ENCODE measurements around the gene UGCG.
"Not testable (repeated sequence)": the region's sequence is repeated elsewhere in the genome, so short reads cannot be mapped to it uniquely, and the experiment has no call there.

Gene UGCG

DNA sequence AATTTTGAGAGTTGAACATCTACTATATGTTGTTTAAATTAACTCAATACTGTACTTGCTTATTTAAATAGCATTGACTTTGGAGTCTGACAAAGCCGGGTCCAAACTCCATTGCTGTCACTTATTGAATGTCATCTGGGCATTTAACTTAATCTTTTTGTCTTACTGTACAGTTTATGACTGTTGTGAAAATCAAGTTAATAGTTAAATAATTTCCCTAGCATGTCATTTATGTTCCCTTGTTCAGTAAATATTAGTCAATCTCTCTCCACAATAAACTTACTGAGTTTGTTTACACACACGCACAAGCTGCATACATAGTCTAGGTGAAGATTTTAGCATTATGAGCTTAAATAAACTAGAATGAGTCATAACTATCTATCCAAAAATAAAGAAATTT lies 6.3 kb upstream of the UGCG start:
- in situ Hi-C loops (cut with MboI; ENCODE audit: low sequenced_read_pairs), result no loop called here

- in situ Hi-C loops (cut with MboI; ENCODE audit: low sequenced_read_pairs), result not testable (repeated sequence)
Observed at GRCh38 chr9:111890867-111891266, 5.7 kb upstream of the UGCG start.

DNA sequence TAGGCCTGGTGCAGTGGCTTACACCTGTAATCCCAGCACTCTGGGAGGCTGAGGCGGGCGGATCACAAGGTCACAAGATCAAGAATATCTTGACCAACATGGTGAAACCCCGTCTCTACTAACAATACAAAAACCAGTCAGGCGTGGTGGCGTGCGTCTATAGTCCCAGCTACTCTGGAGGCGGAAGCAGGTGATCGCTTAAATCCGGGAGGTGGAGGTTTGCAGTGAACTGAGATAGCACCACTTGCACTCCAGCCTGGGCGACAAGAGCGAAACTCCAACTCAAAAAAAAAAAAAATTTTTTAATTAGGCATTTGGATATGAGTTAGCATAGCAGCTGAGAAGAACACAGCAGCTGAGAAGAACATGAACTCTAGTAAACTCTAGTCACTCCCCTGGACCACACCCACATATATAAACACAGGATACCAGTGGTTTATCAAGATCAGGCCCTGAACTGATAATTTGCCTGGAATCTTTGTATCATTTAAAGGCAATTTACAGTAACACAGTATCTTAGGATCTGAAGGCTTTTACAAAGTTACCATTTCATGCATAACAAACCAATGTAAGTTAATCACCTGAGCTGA lies 4.6 kb upstream of the UGCG start:
- in situ Hi-C loops (cut with MboI; ENCODE audit: low sequenced_read_pairs), result no loop called here

DNA sequence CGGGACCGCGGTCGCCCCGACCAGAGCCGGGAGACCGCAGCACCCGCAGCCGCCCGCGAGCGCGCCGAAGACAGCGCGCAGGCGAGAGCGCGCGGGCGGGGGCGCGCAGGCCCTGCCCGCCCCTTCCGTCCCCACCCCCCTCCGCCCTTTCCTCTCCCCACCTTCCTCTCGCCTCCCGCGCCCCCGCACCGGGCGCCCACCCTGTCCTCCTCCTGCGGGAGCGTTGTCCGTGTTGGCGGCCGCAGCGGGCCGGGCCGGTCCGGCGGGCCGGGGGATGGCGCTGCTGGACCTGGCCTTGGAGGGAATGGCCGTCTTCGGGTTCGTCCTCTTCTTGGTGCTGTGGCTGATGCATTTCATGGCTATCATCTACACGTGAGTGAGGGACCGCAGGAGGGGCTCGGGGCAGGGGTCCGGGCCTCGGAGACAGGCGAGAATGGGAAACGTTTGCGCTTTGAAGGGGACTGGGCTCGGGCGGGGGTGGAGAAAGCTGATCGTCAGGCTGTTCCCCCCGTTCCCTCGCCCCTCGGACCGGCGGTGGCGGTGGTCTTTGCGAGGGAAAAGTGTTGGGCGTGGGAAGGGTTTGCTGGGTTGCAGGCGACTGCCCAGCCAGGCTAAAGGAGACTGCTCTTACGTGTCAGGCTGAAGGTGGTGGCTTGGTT lies 457 bp downstream of the UGCG start:
- in situ Hi-C loops (cut with MboI; ENCODE audit: low sequenced_read_pairs), result no loop called here

GRCh38 chr9:111897601-111898137 lies 1.1 kb downstream of the UGCG start:
- in situ Hi-C loops (cut with MboI; ENCODE audit: low sequenced_read_pairs), result no loop called here

DNA sequence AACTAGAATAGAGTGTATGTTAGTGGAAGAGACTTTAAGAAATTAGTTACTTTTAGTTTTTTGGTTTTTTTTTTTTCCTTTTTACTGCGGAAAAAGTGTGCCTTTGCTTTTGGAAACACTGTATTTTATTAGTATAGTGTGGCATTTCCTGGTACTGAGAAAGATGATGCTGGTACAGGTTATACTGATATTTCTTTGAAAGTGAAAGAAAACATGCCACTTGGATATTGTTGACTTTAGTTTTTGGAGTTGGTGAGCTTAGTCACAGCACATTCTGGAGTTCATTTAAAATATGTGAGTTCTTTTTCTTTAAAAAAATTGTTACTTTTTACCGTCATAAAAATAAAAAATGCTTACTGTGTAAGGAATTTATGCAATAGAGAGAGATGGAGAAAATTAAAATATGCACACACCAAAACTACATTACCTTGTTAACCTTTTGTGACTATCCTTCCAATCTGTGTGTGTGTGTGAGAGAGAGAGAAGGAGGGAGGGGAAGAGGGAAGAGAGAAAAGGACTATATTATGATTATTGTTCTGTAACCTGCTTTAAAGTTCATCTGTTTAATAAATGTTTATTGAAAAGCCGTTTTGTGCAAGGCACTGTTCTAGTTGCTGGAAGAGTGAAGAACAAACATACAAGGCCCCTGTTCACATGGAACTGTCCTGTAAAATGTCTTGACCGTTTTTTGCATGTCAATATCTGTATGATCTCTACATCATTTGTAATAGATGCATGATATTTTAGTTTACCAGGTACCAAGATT lies 1.9 kb downstream of the UGCG start:
- in situ Hi-C loops (cut with MboI; ENCODE audit: low sequenced_read_pairs), result no loop called here

DNA sequence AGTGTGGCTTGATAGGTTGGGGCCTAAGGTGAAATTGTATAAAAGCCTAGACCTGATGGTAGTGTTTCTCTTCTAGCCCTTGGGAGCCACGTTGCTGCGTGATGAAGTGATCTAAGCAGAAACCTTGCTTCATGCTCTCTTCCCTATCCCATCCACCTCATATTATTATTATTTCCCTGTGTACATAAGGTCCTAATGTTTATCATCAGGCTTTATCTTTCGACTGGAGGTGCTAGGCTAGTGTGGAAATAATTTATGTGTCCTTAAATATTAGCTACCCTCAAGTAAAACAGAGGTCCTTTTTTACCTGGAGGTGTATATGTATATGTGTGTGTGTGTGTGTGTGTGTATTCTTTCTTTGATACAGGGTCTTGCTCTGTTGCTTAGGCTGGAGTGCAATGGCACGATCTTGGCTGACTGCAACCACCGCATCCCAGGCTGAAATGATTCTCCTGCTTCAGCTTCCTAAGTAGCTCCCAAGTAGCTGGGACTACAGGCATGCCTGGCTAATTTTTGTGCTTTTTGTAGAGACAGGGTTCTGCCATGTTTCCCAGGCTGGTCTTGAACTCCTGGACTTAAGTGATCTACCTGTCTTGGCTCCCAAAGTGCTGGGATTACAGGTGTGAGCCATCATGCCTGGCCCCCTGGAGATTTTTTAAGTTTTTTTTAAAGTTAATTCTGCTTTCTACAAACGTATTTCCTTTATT lies 3.7 kb downstream of the UGCG start:
- in situ Hi-C loops (cut with MboI; ENCODE audit: low sequenced_read_pairs), result no loop called here

GRCh38 chr9:111900858-111901612 lies 4.4 kb downstream of the UGCG start:
- in situ Hi-C loops (cut with MboI; ENCODE audit: low sequenced_read_pairs), result no loop called here

DNA sequence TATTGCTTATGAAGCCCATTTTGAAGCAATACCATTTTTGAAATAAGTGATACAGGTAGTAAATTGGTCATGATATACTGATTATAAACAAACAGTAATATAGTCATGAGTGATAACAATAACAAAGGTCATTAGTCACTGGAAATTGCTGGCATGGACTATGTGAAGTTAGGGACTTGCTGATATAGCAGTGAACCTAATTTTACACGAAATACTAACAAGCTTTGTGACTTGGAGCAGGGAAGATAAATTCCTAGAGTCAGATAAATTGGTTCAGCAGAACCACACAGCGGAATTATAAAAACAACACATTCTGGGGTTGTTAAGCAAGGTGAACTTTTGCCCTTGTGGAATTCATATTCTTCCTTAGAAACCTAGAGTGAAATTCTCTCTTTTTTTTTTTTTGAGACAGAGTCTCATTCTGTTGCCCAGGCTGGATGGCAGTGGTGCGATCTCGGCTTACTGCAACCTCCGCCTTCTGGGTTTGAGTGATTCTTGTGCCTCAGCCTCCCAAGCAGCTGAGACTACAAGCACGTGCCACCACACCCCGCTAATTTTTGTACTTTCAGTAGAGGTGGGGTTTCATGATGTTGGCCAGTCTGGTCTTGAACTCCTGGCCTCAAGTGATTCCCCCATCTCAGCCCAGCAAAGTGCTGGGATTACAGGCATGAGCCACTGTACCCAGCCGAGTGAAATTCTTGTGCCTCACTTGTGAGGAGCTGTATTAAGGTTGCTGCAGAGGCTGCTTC lies 6.0 kb downstream of the UGCG start:
- in situ Hi-C loops (cut with MboI; ENCODE audit: low sequenced_read_pairs), result no loop called here

- in situ Hi-C loops (cut with MboI; ENCODE audit: low sequenced_read_pairs), result not testable (repeated sequence)
Observed at GRCh38 chr9:111903535-111903934, 6.9 kb downstream of the UGCG start.

DNA sequence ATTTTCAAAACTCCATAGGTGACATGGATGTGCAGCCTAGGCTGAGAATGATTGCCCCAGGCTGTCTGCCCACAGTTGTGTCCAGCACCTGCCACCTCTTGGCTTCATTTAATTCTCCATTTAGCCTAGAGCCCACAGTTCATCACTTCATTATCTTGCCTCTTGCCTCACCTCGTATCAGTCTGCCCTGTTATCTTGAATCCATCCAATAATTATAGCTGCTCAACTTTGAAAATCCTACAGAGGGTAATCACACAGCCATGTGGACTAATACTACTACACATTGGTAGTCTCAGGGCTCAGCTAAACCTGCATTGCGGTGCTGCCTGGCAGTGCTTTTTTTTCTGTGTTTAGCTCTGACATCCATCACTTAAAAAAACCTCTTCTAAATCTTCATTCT lies 7.4 kb downstream of the UGCG start:
- in situ Hi-C loops (cut with MboI; ENCODE audit: low sequenced_read_pairs), result no loop called here

GRCh38 chr9:111904891-111905291 lies 8.3 kb downstream of the UGCG start:
- in situ Hi-C loops (cut with MboI; ENCODE audit: low sequenced_read_pairs), result no loop called here

DNA sequence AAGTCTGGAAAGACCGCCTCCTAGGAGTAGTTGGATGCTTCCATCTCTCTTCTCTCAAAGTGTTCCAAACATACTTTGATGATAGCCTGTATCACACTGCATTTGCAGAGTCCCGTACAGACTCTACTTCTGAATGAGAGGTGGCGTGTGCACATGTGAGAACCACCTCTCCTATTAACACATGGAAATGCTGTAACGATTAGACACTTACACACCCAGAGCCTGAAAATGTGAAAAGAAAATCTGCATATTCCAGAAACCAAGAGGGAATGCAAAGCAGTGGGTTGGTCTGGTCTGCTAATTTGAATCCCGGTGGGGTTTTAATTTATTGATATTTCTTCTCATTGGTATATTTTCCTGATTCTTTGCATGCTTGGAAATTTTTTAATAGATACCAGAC lies 10.5 kb downstream of the UGCG start:
- in situ Hi-C loops (cut with MboI; ENCODE audit: low sequenced_read_pairs), result no loop called here

GRCh38 chr9:111909444-111909843 lies 12.8 kb downstream of the UGCG start:
- in situ Hi-C loops (cut with MboI; ENCODE audit: low sequenced_read_pairs), result no loop called here

- in situ Hi-C loops (cut with MboI; ENCODE audit: low sequenced_read_pairs), result no loop called here
Observed at GRCh38 chr9:111910428-111910827, 13.8 kb downstream of the UGCG start.

DNA sequence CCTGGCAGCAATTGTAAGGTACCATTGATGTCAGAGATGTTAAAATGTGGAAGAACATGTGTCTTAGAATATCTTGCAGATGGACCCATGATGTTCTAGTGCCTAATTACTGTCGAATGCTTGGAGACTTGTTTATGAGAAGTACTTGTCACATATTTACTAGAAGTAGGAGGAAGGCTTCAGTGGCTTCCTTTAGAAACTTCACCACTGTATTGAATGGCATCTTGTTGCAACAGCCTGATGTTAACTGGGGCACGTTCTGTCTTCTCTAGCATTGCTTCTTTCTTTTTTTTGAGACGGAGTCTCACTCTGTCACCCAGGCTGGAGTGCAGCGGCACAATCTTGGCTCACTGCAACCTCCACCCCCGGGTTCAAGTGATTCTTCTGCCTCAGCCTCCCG lies 16.5 kb downstream of the UGCG start:
- in situ Hi-C loops (cut with MboI; ENCODE audit: low sequenced_read_pairs), result no loop called here

DNA sequence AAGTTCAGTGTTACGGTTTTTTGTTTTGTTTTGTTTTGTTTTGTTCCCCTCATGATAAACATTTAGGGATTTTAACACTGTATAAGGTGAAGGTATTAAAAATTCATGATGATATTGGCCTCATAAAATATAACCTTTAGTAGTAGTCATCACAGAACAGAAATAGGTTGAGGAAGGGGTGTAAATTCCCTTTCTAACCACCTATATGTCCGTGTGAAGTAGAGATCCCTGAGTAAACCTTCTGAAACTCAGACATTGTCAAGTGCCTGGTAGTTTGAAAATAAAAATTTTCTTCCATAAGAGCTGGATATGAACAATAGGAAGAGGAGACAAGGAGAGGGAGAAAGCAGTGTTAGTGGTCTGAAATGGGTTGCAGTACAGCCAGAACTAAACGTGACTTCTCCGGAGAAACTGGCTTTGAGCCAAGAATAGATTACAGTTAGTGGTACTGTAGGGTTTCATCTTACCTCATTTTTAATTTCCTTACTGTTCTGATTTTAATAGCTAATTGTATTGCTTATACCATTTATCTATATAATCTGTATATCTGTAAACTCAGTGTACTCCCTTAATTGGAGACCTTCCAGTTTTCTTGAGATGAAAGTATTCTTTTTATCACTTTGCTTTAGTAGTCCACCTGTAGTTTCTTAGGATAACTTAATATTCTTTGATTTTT lies 18.3 kb downstream of the UGCG start:
- in situ Hi-C loops (cut with MboI; ENCODE audit: low sequenced_read_pairs), result no loop called here

- in situ Hi-C loops (cut with MboI; ENCODE audit: low sequenced_read_pairs), result no loop called here
Observed at GRCh38 chr9:111915425-111915758, 18.8 kb downstream of the UGCG start.

GRCh38 chr9:111916234-111916645 lies 19.6 kb downstream of the UGCG start:
- in situ Hi-C loops (cut with MboI; ENCODE audit: low sequenced_read_pairs), result no loop called here

DNA sequence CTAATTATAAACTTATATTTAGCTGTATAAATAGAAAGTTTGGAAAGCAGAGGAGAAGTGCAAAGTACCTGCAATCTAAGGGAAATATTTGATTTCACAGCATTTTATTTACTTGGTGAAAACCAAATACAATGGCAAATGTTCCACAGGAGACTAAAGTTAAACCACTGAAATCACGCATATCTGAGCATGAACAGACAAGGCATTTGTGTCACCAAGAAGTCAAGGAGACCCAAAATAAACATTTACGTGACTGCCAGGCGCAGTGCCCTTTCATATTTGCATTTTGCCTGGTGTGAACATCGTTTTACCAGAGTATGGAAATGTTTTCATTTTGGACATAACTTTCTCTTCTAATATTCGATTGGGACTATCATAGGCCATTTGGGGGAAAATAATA lies 20.6 kb downstream of the UGCG start:
- in situ Hi-C loops (cut with MboI; ENCODE audit: low sequenced_read_pairs), result no loop called here

Data from HL-60/S4 treated with phorbol 12-myristate 13-acetate at 8.2 ng/mL for 4 days and 3 days (cell line).